ENCODE results near the gene MUC5B.
"Not testable (repeated sequence)": the region's sequence is repeated elsewhere in the genome, so short reads cannot be mapped to it uniquely, and the experiment has no call there.

Gene MUC5B

GRCh38 chr11:1203505-1204271, 19.2 kb upstream of the MUC5B start:
- peak; percentile 36 for DNase-seq

- peak; percentile 38 for DNase-seq
Observed at GRCh38 chr11:1204381-1205101, 18.3 kb upstream of the MUC5B start.

GRCh38 chr11:1205121-1205986, 17.5 kb upstream of the MUC5B start:
- peak; percentile 3 for DNase-seq

DNA sequence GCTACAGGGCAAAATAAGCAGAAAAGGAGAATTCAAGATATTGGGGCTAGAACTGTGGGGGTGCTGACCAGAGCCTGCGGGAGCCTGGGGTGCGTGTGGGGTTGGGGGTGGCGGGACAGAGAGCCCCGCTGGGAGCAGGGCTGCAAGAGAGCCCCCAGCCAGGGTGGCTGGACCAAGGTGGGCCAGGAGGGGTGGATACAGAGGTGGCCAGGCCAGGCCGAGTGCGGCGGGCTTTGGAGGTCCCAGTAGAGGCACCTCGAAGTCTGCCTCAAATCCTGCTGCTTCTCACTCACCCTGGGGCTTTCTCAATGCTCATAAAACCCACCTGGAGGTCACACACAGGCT, 16.9 kb upstream of the MUC5B start:
- no peak for DNase-seq

DNA sequence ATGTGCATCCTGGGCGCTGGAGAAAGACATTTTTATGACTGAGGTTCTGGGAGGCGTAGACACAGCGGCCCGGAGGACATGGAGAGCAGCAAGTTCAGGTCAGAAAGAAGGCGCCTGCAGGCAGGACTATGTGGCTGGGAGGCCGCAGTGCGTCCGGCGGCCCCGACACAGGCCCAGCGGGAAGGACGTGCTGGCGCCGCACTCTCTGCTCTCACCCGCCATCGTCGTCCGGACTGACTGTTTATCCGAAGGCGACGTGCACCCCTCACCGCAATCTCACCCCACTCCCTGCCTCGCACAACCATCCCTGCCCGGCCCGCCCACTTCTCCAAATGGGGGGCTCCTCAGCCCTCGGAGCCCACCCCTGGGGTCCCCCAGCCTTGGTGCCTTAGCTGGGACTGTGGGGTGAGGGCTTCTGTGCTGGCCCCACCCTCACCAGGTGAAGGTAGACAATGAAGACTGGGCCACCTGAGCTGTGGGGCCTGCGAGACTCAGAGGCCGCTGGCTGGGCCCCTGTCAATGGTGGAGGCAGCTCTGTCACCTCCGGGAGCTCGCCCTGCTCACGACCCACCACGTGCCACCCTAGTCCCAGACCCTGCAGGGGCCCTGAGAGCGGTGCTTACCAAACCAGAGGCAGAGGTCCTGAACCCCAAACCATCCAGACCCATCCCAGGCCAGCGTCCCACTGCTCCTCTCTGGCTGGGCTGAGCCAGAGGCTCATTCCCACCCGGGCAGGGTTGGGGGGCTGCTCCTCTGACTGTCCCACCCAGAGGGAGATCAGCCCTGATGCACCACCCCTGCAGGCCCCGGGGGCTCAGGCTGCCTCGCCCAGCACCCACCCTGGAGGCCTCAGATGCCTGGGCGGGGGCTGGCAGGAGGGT, 16.2 kb upstream of the MUC5B start:
- DNase-seq, result peak; percentile 16

GRCh38 chr11:1207401-1208143, 15.3 kb upstream of the MUC5B start:
- peak; percentile 38 for DNase-seq

- no peak for DNase-seq
Observed at GRCh38 chr11:1208144-1208393, 14.8 kb upstream of the MUC5B start.

DNA sequence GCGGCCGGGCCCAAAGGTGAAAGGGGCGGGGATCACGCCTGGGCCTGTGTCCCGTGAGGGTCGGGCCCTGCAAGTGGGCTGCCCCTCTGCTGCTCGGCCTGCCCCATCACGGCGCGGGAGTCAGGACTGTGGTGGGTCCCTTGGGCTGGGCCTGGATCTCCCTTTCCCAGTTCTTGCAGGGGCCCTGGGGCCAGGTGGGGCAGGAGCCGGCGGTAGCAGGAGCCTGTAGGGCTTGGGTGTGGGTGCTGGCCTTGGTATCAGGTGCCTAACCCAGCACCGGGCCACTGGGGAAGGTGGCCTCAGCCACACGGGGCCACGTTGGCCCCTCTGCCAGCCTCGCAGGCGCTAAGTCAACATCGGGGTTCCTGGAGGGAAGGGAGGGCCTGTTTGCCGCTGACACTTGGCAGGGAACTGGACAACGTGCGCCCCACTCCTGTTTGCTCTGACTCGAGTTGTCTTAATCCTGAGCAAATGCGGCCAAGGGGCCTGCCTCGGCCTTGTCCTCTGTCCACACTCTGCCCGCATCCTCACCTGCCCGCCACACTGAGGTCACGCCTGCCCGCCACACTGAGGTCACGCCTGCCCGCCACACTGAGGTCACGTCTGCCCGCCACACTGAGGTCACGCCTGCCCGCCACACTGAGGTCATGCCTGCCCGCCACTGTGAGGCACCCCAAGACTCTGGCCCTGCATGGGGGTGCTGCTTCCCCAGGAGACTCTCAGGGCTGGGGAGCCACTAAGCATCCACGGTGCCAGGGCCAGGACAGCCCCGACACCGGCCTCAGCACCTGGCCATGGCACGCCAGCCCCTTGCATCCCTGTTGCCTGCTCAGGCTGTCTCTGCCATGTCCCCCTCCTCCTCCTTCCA, 14.2 kb upstream of the MUC5B start:
- peak; percentile 23 for DNase-seq

DNA sequence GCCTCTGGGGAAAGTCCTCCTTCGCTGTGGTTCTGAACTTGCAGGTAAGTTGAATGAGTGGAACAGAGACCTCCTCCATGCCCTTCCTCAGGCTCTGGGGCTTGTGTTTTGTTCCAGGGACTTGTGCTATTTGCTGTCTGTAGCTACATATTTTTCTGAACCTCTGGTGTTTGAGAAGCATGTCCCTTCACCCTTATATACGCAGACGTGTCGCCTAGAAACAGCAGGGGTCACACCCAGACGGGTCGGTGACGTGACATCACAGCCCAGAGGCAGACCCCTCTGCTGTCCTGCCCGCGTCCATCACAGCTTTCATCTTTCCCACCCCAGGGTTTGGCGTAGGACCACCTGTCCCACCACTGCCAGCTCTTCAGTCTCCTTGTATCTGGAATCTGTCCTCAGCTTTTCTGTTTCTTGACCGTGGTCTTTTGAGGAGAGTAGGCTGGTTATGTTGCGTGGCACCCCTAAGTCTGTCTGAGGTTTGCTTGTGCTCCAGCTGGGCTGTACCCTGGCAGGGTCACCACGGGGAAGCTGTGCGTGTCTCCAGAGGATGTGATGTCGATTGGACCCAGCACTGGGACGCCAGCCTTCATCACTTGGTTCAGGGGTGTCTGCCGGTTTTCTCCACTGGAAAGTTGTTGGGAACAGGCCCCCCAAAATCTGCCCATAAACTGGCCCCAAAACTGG, 13.4 kb upstream of the MUC5B start:
- peak; percentile 18 for DNase-seq

- DNase-seq, result no peak
Observed at GRCh38 chr11:1211838-1212237, 11.0 kb upstream of the MUC5B start.

- DNase-seq, result not testable (repeated sequence)
Observed at GRCh38 chr11:1215826-1216225, 7.0 kb upstream of the MUC5B start.

GRCh38 chr11:1217151-1217550, 5.7 kb upstream of the MUC5B start:
- peak; percentile 11 for DNase-seq

DNA sequence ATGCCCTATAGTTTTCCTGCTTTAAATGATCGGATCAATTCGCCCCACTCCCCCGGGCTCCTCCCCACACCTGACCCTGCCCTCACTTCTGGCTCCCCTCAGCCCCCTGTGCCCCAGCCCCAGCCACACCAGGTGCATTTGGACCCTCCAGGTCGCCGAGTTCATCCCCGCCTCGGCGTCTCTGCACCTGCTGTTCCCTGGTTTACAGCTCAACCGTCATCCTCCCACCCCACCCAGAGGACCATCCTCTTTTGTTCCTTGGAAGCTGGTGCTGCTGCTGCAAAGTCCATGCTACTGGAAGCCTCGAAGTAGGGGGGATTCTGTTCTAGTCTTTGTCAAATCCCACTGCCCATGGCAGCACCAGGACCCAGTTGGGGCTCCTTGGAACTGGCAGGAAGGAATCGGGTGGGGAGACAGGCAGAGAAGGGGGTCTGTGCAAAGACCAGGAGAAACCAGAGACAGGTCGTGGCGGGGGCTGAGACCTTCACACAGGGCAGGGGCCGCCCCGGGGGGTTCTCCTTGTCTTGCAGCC, 4.5 kb upstream of the MUC5B start:
- DNase-seq, result peak; percentile 4

- peak; percentile 32 for DNase-seq
Observed at GRCh38 chr11:1218788-1219445, 3.9 kb upstream of the MUC5B start.

DNA sequence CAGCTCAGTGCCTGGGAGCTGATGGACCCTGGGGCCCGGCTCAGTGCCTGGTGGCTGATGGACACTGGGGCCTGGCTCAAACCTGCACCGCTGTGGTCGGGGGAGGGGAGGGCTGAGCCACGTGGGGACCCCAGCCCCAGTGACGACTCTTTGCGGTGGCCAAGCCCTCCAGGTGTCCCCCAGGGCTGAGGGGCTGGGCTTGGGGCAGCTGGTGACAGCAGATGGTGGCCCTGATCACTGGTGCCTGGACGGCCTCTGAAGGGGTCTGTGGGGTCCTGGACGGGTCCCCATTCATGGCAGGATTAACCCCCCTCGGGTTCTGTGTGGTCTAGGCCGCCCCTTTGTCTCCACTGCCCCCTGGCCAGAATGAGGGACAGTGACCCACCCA, 3.4 kb upstream of the MUC5B start:
- no peak for DNase-seq

- DNase-seq, result peak; percentile 20
Observed at GRCh38 chr11:1219834-1220815, 2.7 kb upstream of the MUC5B start.

DNA sequence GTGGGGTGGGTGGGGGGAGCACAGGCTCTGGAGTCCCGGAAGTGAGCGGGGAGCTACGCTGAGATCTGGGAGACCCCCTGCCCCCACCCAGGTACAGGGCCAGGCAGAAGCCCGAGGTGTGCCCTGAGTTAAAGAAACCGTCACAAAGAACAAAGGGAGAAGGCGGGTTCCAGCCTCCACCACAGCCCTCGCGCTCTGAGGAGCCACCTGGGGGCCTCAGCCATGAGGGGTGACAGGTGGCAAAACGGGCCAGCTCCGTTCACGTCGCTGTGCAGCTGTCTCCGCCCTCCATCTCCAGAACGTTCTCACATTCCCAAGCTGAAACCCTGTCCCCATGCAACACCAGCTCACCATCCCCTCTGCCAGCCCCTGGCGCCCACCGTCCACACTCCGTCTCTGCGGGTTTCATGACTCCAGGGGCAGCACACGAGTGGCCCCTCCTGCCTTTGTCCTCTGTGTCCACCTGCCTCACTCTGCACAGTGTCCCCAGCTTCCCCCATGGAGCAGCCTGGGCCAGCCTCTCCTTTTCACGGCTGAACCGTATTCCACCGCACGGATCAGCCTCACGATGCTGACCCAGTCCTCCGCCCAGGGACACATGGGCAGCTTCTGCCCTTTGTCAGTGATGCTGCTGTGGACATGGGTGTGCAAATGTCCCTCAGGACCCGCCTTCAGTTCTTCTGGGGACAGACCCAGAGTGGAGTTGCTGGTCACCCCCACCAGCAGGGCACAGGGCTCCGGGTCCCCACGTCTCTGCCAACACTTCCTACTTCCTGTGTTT, 1.7 kb upstream of the MUC5B start:
- DNase-seq, result peak; percentile 33

Data from right forelimb (tissue), 1 donor.